T-helper 2 cell (primary cell): ENCODE measurements around the gene TMOD1.

Experiments used
- DNase-seq, 5 experiments: peaks; one replicate each; pipeline versions ENCODE4 v3.0.0 to v3.0.0-alpha.2; 2012 to 2022

The TMOD1 gene

GRCh38 chr9:97500263-97500662, 1.2 kb upstream of the TMOD1 start:
- peak in 1 of 5 experiments; percentile 20 for DNase-seq

GRCh38 chr9:97500765-97501176, 695 bp upstream of the TMOD1 start:
- DNase-seq = no peak

DNA sequence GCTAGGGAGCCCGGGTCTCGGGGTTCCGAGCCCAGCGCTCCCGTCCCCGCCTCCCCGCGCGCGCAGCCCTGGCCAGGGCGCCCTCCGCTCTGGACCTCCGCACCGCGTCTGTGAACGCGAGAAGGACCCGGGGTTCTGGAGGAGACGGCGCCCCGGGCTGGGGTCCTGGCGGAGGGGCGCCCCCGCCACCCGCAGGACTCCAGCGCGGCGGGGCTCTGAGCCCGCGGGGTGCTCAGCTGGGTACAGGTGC, 431 bp downstream of the TMOD1 start:
- DNase-seq = no peak

DNA sequence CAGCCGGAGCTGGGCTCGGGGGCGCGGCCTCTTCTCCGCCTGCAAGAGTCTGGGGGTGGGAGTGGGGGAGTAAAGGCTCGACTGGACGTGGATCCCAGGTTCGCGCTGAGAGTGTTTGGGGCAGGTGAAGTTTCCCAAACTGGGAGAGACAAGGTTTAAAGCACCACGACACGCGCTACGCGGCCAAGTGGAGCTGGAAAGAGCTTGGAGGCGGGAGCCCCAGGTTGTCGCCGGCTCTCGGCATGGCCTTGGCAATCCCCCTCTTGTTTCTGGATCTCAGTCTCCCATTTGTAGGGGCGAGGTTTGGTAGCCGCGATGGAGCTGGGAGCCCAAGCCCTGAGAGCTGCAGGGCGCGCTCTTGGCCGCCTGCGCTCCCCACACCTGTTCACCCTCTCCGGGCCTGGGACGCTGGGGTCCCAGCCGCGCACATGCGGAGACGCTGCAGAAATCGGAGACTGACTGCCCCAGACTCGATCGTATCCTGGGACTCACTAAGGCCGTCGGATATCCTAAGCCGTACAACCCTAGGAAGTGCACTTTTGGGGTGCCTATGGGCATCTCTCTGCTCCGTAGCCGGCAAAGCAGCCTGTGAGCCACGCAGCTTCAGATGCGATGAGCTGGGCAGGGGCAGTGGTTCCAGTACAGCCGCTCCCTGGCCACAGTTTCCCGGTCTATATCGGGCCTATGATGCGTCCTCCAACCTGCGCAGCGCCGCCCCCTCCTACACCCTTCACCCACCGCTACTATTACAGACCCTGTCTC, 937 bp downstream of the TMOD1 start:
- DNase-seq = peak in 1 of 5 experiments; percentile 18

DNA sequence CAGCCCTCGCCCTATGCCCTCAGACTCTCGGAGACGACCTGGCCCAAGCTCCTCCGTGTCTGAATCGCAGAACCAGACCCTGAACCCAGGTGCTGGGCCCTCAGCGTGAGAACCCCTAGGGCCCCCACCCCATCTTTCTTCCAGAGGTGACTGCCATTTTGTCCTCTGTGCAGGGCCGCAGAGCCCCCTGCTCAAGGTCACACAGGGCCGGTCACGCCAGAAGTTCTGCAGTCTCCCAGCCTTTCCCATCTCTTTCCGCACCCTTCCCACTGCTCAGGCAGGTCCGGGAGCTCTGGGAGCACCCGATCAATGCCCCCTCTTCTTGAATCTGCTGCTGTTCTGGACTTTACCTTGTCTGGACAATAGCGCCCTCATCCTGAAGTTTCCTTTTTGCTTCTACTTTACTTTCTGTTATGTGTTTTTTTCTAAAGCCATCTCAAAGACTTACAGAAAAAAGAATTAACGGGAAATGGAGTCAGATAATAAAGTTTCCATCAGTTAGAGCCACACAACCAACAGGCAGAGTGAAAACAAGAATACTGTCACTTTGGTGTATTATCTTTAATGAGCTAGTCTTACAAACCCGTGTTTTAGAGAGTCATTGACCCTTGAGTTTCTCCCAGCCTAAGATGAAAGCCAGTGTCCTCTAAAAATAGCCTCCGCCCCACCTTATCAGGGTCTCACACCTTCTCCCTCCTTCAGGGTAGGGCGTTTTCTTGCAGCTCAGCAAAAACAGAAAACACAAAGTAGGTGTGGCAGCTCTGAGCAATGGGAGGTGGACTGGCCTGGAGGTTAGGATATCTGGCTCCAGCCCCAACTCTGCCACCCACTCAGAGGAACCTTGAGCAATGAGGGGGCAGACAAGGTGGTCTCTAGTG, 1.8 kb downstream of the TMOD1 start:
- no peak for DNase-seq

GRCh38 chr9:97503862-97504210, 2.4 kb downstream of the TMOD1 start:
- DNase-seq = no peak

- no peak for DNase-seq
Measured at GRCh38 chr9:97504381-97505216, 3.1 kb downstream of the TMOD1 start.

- DNase-seq = no peak
Measured at GRCh38 chr9:97505845-97506244, 4.4 kb downstream of the TMOD1 start.

- DNase-seq = no peak
Measured at GRCh38 chr9:97506306-97506705, 4.8 kb downstream of the TMOD1 start.

- DNase-seq = no peak
Measured at GRCh38 chr9:97506787-97507186, 5.3 kb downstream of the TMOD1 start.

- DNase-seq = no peak
Measured at GRCh38 chr9:97507428-97507984, 6.0 kb downstream of the TMOD1 start.

DNA sequence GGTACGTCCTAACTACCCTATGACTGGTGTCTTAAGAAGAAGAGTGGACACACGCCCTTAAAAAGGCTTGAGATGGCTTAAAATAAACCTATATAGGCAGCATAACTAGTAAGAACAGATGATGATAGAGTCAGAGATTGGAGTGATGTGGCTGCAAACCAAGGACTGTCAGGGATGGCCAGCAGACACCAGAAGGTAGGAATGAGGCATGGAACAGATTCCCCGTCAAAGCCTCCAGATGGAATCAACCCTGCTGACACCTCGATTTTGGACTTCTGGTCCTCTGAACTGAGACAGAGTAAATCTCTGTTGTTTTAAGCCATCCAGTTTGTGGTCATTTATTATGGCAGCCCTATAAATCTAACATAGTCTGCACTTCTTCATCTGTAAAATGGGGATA, 7.4 kb downstream of the TMOD1 start:
- DNase-seq = no peak

- DNase-seq = peak in 1 of 5 experiments; percentile 59
Measured at GRCh38 chr9:97510797-97511654, 9.6 kb downstream of the TMOD1 start.

DNA sequence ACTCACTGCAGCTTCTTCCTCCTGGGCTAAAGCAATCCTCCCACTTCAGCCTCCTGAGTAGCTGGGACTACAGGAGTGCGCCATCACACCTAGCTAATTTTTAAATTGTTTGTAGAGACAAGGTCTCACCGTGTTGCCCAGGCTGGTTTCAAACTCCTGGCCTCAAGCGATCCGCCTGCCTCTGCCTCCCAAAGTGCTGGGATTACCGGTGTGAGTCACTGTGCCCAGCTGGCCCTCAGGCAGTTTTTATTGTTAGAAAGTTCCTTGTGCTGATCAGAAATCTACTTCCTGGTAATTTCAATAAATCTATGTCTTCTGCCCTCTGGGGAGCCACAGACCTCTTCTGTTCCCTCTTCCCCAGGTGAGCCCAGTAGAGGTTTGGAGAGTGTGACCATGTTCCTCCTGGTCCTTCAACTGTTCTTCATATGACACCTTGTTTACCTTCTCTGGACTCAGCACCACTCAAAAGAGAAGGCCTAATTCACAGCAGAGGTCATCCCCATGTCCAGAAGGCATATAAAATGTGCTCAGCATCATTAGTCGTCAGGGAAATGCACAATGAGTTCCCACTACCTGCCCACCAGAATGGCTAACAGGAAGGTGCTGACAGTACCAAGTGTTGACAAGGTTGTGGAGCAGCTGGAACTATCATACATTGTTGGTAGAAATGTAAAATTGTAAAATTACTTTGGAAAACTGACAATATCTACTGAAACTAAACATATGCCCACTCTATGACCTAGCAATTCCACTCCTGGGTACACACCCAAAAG, 10.4 kb downstream of the TMOD1 start:
- DNase-seq = no peak

DNA sequence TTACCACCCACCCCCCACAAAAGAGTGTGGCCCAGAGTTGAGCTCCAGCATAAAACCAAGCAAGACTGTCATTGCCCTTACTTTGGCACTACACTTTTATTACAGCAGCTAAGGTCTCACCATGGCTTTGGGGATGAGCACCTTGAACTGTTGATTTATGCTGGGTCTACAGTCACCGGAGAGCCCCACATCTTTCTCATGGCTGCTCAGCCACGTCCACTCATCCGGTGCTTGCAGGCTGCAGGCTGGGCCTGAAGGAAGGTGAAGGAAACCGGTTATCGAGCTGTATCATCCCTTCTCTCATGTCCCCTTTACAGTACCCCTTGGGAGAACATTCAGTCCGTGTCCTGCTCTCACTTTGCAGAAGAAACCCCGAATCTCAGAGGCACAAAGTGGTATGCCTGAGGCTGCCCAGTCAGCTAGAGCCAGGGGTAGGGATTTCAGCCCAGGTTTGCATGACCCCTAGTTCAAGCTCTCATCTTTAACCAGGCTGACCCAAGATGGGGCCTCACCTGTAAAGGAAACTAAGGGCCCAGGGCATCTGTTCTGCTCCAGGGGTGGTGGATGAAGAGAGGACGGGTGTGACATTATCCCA, 11.6 kb downstream of the TMOD1 start:
- DNase-seq = no peak

DNA sequence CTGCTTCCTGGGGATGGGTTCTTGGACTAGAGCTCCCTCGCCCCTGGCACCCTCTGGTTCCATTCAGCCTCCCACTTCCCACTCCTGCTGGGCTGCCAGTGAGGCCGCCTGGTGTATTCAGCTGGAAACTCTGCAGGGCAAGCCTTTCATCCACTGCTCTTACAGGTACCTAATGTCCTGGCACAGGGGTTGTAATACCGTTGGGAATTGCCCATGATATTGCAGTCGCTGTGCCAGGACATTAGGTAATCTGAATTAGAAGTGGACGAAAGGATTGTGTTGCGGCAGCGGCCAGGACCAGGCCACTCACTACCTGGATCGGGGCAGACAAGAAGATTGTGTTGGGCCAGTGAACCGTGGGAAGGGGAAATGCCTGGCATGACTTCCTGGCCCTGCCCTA, 13.1 kb downstream of the TMOD1 start:
- DNase-seq = no peak

DNA sequence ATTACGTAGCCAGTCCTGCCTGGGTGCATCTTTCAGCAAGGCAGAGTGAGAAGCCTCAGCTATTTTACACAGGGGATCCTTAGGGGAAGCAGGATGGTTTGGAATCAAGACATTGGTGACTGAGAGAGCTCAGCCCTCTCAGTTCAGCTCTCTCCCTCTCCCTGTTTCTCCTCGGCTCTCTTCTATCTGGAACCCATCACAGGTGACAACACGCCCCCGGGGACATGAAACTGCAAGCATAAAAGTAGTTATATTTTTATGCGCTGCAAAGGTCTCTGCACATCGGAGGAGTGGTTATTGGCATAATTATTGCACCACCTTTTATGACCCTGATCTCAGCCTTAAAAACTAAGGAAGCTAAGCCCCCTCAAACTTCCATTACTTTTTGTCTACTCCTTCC, 14.2 kb downstream of the TMOD1 start:
- no peak for DNase-seq

DNA sequence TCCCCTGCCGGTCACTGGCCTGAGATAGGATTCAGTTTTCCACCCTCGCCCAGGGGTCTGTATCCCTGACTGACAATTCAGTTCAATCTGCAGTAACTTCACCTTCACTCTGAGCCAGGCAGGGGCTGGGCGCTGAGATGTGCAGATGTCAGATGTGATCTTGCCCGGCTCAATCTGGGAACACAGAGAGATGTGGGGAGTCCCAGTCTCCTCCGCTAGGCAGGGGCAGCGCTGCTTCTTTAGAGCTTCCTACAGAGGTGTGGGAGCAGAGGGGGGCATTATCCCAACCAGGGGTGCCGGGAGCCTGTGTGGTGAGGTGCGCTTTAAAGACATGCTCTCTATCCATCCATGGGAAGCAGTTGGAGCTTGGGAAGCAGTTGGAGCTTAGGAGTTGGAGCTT, 14.6 kb downstream of the TMOD1 start:
- DNase-seq = no peak

DNA sequence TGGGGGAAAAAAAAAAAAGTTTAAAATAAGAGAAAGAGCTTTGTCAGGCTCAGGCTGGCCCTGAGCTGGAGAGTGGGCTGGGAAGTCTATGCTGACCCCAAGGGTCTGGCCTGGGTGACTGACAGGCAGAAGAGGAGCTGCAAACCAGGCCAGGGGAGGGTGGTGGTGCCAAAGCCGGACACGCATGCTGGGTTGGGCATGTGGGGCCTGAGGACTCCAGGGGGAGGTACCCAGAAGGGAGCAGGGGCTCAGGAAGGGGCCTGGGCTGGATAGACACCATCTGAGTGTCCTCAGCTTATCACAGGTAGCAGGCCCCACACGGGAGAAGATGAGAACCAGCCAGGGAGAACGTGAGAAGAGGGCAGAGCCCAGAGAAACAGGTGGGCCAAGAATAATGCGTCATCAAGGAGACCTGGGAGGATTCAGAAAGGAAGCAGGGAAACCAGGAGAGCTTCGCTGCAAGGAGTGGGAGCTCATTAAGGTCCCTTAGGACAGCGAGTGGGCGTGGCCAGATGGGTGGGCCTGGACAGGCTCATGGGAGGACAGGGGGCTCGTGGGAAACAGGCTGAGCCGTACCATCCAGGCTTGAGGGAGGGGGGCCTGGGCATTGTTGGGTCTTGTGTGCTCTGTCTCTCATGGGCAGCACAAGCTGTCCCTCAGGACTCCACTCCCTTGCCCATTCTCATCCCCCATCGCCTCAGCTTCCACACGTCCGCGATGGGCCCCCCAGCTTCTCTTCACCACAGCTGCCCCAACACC, 16.0 kb downstream of the TMOD1 start:
- DNase-seq = no peak
